Heart left ventricle (tissue), 16 donors: Measurements from ENCODE around the gene PARD3. TPM values are rescaled to one million over a fixed set of nuclear protein-coding genes. Genes with fewer than 3 reads are reported as not detected.

Source experiments
- ATAC-seq, 4 donors: fragments of 200-7000 bp; cut with Tn5 transposase; one replicate each; pipeline ENCODE4 v1.9.1; 2020 to 2022; ENCODE audit warnings: moderate library complexity in 4 of 4, mild to moderate bottlenecking in 3 of 4, moderate number of reproducible peaks in 1 of 4
- DNase-seq, 5 donors: peaks; one replicate each; pipeline ENCODE4 v3.0.0-alpha.2; 2020
- H3K27ac ChIP-seq, 12 donors: fragments of 200-600 bp; sonication (generic) in 4 of 12; one replicate each; pipeline versions ENCODE4 v1.5.0 to v1.8.0; 2016 to 2022; ENCODE audit warnings: mild to moderate bottlenecking in 2 of 12
- H3K27me3 ChIP-seq, 9 donors: fragments of 200-600 bp; sonication (generic) in 2 of 9; one replicate each; pipeline versions ENCODE4 v1.5.1 to v1.8.0; 2016 to 2022; ENCODE audit warnings: mild to moderate bottlenecking in 3 of 9
- H3K36me3 ChIP-seq, 9 donors: fragments of 200-600 bp; sonication (generic) in 2 of 9; one replicate each; pipeline versions ENCODE4 v1.5.0 to v1.8.0; 2018 to 2022; ENCODE audit warnings: mild to moderate bottlenecking in 2 of 9
- H3K4me1 ChIP-seq, 12 donors: fragments of 200-600 bp; sonication (generic) in 4 of 12; one replicate each; pipeline versions ENCODE4 v1.5.0 to v1.8.0; 2016 to 2022; ENCODE audit warnings: mild to moderate bottlenecking in 3 of 12
- H3K4me3 ChIP-seq, 12 donors: fragments of 200-600 bp; sonication (generic) in 4 of 12; one replicate each; pipeline versions ENCODE4 v1.5.0 to v1.8.0; 2017 to 2022; ENCODE audit warnings: mild to moderate bottlenecking in 9 of 12, moderate library complexity in 4 of 12
- H3K9me3 ChIP-seq, 12 donors: fragments of 200-600 bp; sonication (generic) in 4 of 12; one replicate each; pipeline versions ENCODE4 v1.5.0 to v1.8.0; 2016 to 2022; ENCODE audit warnings: mild to moderate bottlenecking in 1 of 12
- POLR2A ChIP-seq, 2 donors: fragments of 450-650 bp; IDR thresholded peaks; one replicate each; pipeline ENCODE4 v1.6.1; 2017; ENCODE audit warnings: antibody characterized with exemption in 2 of 2, mild to moderate bottlenecking in 2 of 2, moderate library complexity in 2 of 2
- WGBS, 4 donors: extraction: QIAGEN DNeasy Blood & Tissue Kit in 2 of 4; methylation state at CpG; one replicate each; pipeline versions ENCODE4 v1.1.5 to v1.1.7; 2013 to 2018; 5-methylcytosine and 5-hydroxymethylcytosine counted together
- intact Hi-C, 10 donors: fragments of 100-400 bp; cut with DNase I; formaldehyde crosslinking; loops; one replicate each; pipeline versions ENCODE4 v1.11.1 to v1.14.2; 2022
- polyA plus RNA-seq, 2 donors: library from polyadenylated mRNA; stranded (reverse); fragments of 200-250 nt; gene quantifications; one replicate each; pipeline ENCODE4 v1.2.3, GENCODE V29; 2013
- total RNA-seq, 9 donors: library from RNA; depleted of rRNA in 2 of 9; stranded (reverse); fragments of >200 nt in 2 of 9; fragmentation: NEBNext Ultra II Directional in 3 of 9; extraction: Animal tissue kit (Norgen Biotek cat#: 25700) in 3 of 9; gene quantifications; one replicate each; pipeline versions ENCODE4 v1.1.0 to v1.2.4, GENCODE V29; 2016 to 2023
- TF ChIP-seq, protein P1 (sequence below), 12 donors: fragments of 200-600 bp; sonication (generic) in 4 of 12; IDR thresholded peaks; one replicate each; pipeline versions ENCODE4 v1.5.0 to v1.8.0; 2018 to 2022; ENCODE audit warnings: antibody characterized with exemption in 12 of 12, mild to moderate bottlenecking in 5 of 12
- donor health status: ischemic (EF 13 %, LVEDD 7.1; RV severe dilation, severe dysfunction).
- donor health status: healthy with polysubstance abuse.
- donor health status: DM: no; HTN: yes; CAD: no.
- donor health status: DM: no; HTN: no; CAD: no.
- donor health status: ischemic (EF 25% LVEDD 6.9; RV normal size, moderate dysfunction).
- donor health status: ischemic (EF 25% LVEDD 5.7; RV mildly dilated, moderate dysfunction).
- donor health status: healthy.
- donor health status: DM: yes; HTN: yes; CAD: no.
- donor health status: ischemic (EF 35%, LVEDD 5.7; RV mildly dilated, moderate dysfunction).
- donor health status: nonischemic (EF 11% LVEDD 7.7; RV severe dilation, severe dysfunction).
- donor health status: DM: yes; HTN: yes; CAD: no.
- donor health status: PGD.
- donor health status: ischemic (EF 29% LVEDD 5.4; RV normal size, mild dysfunction).
- donor health status: nonischemic (EF 23%, LVEDD 6.1; RV moderate dilation, normal function).

Gene PARD3
- total and polyA plus RNA-seq, 11 donors: 24.8 to 69.7 (median 33.1) TPM

DNA sequence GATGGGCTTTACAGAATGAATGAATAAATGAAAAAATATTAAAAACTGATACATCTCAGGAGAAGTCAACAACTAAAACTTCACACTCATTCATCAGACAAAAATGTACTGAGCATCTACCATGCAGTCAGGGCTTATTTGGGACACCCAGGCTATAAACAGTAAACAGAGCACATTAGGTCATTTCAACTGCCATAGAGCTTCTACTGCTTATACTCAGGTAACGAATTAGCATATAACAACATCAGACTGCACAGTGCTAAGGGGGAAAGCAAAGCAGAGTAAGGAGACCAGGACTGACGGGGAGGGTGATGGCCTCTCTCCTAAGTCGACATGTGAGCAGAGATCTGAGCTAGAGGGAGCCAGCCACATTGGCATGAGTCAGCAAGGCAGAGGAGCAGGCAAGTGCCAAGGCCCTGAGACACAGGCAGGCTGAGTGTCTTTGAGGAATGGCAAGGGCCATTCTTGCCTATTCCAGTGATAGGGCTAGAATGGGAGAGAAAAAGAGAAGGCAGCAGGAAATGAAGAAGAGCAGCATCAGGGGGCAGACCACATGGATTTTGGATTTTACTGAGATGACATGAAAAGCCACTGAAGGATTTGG is 528.9 kb downstream of the PARD3 start:
- DNase-seq (peak in 1 of 5 donors; percentile 23), ATAC-seq (peak in 2 of 4 donors; percentile 44 to 58)
- no peaks in the 10 kb centered on the region for H3K9me3 ChIP-seq
- WGBS, 4 donors: 83 to 87% (median 85%) methylated on average over 3 of the region's 3 CpGs
- peaks cover 0 to 4% (median 0%) of the 10 kb centered on the region in 9 donors for H3K36me3 ChIP-seq
- no peak overlapping the region for H3K27ac ChIP-seq
- H3K27me3 ChIP-seq: no peaks in the 10 kb centered on the region
- intact Hi-C loops: no loop called here
- H3K4me3 ChIP-seq: no peak overlapping the region
- H3K4me1 ChIP-seq: peaks cover 0 to 5% (median 0%) of the 10 kb centered on the region in 12 donors
- TF ChIP-seq, protein P1, sequence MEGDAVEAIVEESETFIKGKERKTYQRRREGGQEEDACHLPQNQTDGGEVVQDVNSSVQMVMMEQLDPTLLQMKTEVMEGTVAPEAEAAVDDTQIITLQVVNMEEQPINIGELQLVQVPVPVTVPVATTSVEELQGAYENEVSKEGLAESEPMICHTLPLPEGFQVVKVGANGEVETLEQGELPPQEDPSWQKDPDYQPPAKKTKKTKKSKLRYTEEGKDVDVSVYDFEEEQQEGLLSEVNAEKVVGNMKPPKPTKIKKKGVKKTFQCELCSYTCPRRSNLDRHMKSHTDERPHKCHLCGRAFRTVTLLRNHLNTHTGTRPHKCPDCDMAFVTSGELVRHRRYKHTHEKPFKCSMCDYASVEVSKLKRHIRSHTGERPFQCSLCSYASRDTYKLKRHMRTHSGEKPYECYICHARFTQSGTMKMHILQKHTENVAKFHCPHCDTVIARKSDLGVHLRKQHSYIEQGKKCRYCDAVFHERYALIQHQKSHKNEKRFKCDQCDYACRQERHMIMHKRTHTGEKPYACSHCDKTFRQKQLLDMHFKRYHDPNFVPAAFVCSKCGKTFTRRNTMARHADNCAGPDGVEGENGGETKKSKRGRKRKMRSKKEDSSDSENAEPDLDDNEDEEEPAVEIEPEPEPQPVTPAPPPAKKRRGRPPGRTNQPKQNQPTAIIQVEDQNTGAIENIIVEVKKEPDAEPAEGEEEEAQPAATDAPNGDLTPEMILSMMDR (IDR thresholded peaks at IDR 0.05): no peak
- no peak for TF ChIP-seq POLR2A (IDR thresholded peaks at IDR 0.05)

DNA sequence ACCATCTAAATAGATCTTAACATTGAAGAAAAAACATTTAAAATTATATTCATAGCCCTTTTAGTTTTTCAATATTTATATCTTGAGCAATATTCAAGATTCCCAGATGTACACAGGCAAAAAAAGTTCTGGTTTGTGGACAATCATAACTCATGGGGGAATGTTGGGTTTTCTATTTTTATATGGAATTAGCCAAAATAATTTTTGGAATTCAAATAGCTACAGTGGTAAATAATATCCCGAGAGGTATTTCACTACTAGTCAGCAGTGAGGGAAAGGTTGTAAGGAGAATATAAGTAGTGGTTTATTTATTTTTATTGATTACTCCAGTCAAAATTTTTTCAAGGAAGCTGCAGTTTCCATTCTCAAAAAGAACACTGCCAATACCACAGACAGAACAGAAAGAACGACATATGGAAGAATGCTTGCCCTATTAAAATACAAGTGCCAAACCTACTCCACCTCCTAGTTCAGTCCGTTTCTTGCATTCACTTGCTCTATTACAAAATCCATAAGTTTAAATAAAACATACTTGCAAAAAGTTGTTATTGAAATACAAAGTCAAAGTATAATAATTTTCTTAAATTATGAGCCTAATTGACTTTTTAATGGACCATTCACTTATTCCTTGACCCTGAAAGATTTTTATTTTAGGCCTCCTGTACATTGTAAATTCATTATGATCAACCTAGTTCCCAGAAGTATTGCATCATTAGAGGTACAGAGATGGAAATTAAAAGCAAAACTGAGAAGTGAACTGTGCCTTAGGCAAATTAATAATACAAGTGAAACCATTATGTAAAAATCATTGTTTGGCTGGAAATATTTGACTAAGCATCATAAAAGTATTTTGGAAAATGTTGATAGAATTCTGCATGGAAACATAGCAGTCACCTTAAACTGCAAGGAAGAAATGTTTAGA is 533.2 kb downstream of the PARD3 start:
- peak overlapping the region in 1 of 12 donors; percentile 56 for H3K27ac ChIP-seq
- H3K9me3 ChIP-seq: no peaks in the 10 kb centered on the region
- TF ChIP-seq POLR2A (IDR thresholded peaks at IDR 0.05): no peak
- no peak overlapping the region for H3K4me3 ChIP-seq
- DNase-seq (no peak), ATAC-seq (no peak)
- peaks cover 0 to 12% (median 0%) of the 10 kb centered on the region in 12 donors for H3K4me1 ChIP-seq
- intact Hi-C loops: no loop called here
- H3K36me3 ChIP-seq: peaks cover 0 to 4% (median 0%) of the 10 kb centered on the region in 9 donors
- H3K27me3 ChIP-seq: no peaks in the 10 kb centered on the region
- WGBS, 4 donors: 85 to 94% (median 89%) methylated on average over 3 of the region's 3 CpGs

DNA sequence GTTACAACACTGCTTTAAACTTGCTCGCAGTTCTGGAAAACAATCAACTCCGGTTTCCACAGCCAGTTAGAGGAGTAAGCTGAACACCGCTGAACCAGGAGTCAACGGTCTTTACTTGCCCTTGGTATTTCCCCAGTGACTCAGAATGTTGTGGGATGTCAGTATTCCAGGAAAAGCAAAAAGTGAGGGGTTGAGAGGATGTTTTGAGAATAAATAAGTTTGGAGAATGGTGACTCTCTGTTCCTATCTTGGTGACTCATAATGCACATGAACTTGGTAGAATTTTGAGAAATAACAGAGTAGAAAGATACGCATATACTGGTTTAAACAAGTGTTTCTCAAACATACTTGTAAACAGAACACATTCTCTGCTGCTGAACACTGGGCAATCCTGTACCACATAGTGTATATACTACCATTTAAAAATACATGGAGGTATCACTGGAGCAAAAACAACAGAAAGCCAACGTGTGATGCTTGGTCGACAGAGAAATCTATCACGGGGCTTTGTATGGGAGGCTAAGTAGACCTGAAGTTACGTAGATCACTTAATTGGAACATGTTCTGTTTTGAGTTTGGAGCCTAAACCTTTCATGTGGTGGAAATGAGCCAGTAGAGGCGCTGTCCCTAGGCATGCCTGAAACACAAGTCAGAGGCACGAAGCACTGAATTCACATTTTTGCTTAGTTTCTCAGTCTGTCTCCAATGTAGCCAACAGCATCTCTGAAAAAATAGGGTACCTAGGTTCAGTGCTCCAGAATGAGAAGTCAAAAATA is 534.3 kb downstream of the PARD3 start:
- Histone ChIP-seq H3K9me3 (no peaks in the 10 kb centered on the region), H3K27me3 (no peaks in the 10 kb centered on the region), H3K27ac (peak overlapping the region in 3 of 12 donors; percentile 2 to 56 (median 19)), H3K4me3 (no peak overlapping the region), H3K36me3 (peaks cover 0 to 4% (median 0%) of the 10 kb centered on the region in 9 donors), H3K4me1 (peaks cover 0 to 12% (median 0%) of the 10 kb centered on the region in 12 donors)
- TF ChIP-seq, protein P1 (IDR thresholded peaks at IDR 0.05): no peak
- no peak for TF ChIP-seq POLR2A (IDR thresholded peaks at IDR 0.05)
- DNase-seq: no peak
- ATAC-seq: peak; percentile 42 to 92 (median 74)
- intact Hi-C loops: no loop called here
- WGBS, 4 donors: 78 to 80% (median 79%) methylated on average over 11 of the region's 11 CpGs

DNA sequence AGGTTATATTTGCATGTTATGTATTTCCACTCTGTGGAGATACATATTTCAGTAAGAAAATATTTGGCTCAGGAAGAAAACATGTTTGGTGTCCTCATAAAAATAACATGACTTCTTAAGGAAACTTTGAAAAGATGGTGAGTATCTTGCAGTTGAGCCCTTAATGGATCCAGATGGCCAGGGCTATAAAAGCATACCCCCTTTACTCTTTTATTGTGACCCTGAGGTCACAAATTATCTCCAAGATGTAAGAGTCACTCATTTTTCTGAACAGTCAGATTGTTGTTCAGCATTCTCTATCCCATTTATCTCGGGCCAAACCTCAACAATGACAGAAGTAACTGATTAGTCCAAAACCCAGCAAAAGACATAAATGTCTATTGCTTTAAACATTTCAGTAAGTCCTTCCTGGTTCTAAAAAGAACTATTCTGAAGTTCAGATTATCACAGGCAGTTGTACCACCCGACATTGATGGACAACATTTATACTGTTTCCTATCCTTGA is 539.4 kb downstream of the PARD3 start:
- no peak for TF ChIP-seq POLR2A (IDR thresholded peaks at IDR 0.05)
- TF ChIP-seq, protein P1 (IDR thresholded peaks at IDR 0.05): no peak
- intact Hi-C loops: no loop called here
- Histone ChIP-seq H3K4me1 (peaks cover 0 to 6% (median 0%) of the 10 kb centered on the region in 12 donors), H3K9me3 (peaks cover 0 to 4% (median 0%) of the 10 kb centered on the region in 12 donors), H3K4me3 (no peak overlapping the region), H3K36me3 (no peaks in the 10 kb centered on the region), H3K27ac (no peak overlapping the region), H3K27me3 (no peaks in the 10 kb centered on the region)
- no peak for DNase-seq
- 82 to 93% (median 83%) methylated on average over 2 of the region's 2 CpGs for WGBS, 4 donors
- ATAC-seq: no peak
